HG03520 (cell line): Measurements from ENCODE around the gene DOCK9.

ENCODE experiments used
- ATAC-seq: cut with Tn5 transposase; IDR thresholded peaks from one replicate; pipeline ENCODE4 v1.9.1; 2021; ENCODE audit warnings: mild to moderate bottlenecking, moderate library complexity; ENCODE audit not compliant: unreplicated experiment

Gene DOCK9

DNA sequence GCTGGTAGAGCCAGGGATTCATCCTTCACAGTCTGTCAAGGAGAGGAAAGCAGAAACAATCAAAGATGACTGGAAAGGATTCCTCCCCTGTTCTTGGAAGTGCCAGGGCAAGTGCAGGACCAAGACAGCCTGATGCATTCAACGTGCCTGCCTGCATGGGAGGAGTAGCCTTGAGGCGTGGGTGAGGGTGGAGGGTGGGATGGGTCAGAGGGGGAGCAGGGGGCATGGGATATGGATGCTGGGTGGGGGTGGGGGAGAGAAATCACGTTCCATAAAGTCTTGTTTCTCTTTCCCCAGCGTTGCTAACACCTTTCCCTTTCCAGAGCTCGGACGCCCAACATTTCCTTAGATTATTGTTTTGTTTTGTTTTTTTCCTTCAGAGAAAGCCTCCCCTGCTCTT lies 117.4 kb downstream of the DOCK9 start:
- no peak for ATAC-seq

DNA sequence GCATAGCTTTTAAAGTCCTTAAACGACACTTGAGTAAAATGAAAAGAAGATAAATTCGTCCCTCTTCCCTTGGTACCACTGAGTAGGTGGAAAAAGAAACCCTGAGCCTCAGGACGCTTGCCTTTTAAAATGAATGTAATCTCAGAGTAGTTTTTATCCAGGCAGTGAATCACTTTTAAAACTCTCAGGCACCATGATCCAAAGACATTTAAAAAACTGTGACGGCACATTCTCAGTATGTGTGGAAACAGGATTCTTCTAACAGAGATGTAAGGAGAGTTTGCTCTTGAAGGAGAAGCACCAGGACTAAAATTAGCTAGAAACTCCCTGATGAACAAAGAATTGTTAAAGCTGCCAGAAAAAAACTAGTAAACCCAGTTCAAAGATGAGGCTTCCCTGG lies 119.7 kb downstream of the DOCK9 start:
- ATAC-seq, result no peak

DNA sequence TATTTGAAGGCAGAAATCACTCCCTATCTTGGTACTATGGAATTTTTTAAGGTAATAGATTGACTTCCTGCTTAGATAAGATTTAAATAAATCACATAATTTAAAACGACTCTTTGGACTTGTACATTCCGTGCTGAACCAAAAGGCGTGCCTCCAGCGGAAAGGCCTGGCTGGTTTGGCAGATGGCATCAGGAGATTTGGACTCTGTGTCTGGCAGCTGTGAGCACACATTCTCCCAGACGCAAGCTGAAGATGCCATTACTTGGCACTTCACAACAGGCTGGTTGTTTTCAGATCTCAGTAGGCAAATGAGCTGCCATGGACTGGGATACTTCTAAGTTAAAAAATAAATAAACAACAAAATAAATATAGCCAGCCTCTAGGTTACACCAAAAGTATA lies 120.9 kb downstream of the DOCK9 start:
- no peak for ATAC-seq

DNA sequence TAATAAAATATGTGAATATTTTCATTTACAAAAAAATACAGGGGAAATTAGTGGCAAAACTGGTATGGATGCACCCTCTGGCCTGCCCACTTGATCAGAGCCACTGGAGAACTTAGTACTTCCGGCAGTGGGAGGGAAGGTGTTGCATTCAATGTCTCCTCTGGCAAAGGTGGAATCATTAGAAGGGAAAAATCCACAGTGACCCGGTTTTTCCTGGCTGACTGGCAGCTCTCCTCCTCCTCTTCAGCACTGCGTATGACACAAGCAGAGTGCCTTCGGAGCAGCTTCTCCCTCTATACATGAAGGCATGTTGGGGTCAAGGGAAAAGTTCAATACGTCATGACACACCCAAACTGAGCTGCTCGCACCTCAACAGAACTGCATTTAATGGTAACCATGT lies 123.4 kb downstream of the DOCK9 start:
- ATAC-seq, result no peak

DNA sequence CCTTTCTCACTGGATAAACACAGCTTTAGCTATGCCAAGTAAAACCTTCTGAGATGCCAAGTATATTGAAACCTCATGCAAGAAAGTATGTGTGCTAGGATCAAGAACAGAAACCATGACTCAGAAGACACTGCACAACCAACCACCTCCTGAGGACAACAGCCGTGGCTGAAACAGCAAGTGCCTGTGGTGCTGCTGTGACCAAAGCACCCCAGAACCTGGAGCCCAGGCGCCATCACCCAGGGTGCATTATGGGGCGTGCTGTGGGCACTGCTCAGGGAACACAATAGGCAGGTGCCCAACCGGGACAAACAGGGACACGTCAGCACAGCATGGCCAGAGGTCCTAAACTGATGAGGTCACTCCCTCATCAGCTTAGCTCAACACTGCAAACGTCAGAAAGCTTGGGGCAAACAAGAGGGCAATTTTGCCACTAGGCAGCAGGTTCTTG lies 124.1 kb downstream of the DOCK9 start:
- ATAC-seq, result peak; percentile 99

DNA sequence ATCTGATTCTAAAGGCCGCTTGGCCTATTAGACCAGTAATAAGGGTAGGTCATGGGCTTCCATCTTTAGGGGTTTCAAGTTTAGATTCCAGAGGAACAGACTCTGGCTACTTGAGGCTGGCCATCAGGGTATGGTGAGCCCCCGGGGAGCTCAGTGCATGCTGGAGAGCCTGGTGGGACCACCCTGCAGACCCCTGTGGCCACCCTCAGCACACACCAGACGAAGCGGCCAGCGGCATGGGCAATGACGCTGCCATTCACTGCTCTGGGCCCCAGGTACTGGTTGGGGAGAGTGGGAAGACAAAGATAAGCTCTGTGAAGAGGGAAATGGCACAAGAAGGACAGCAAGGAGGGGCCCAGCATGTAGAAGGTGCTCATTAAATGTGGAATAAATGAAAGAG lies 126.6 kb downstream of the DOCK9 start:
- no peak for ATAC-seq

DNA sequence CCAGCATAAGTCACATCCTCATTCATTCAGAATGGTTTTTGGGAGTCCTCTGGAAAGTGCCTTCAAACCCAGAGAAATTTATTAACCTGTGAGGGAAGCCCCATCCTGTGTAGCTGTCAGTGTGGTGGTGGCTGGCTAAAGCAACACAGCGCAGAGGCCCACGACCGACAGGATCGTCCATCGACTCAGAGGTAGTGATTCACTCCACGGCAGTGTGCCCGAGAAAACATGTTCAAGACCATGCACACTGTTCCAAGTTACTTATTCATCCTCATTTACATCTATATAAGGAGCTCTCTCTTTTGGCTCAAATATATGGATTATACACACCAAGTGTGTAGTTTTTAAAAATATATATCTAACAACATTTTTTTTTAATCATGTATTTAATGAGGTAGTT lies 129.1 kb downstream of the DOCK9 start:
- no peak for ATAC-seq

DNA sequence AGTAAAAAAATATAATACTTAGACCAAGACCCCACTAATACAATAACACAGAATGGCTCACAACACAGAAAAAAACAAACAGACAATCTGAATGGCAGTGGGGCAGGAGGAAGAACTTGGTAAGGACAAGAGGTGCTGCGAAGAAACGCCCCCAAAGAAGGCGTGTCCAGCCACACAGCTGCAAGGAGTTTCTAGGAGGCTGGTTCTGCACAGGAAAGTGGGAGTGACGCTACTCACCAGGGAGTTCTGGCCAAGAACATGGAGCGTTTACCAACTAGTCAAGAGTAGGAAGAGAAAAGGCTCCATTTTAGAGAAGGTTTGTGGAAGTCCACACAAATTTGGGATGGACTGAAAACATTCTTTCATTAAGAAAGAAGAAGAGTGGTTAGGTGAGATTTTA lies 130.1 kb downstream of the DOCK9 start:
- ATAC-seq, result no peak

DNA sequence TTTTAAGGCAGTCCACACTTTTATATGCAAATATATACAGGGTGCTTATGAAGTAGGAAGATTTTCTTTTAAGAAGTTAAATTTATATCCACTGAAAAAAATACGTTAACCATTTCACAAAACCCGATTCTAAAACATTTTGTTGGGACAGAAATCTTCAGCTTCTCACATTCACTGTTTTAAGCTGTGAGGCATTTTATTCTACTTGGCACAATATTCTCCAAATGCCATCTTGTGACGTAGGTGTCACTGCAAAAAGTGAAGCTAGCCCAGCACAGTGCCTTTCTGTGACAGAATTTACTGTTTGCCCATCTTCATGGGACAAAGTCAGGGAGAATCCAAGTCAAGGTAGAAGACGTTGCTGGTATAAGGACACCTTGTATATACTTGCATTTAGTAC lies 130.9 kb downstream of the DOCK9 start:
- no peak for ATAC-seq

DNA sequence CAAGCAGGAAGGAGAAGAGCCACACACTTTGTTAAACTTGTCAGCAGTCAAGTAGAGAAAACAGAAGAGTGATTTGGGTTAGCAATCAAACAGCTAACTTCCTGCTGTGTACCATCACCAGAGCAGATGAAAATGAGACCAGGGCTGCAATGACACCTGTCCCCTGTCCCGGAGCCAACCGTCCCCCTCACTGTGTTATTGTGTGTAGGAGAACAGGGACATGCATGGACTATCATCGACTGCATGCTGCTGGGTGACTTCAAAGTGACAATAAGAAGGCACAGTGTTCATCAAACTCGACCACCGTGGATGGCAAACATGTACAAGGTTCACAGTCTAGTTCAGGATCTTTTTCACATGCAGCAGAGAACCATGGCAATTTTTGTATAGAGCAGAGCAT lies 131.3 kb downstream of the DOCK9 start:
- no peak for ATAC-seq

DNA sequence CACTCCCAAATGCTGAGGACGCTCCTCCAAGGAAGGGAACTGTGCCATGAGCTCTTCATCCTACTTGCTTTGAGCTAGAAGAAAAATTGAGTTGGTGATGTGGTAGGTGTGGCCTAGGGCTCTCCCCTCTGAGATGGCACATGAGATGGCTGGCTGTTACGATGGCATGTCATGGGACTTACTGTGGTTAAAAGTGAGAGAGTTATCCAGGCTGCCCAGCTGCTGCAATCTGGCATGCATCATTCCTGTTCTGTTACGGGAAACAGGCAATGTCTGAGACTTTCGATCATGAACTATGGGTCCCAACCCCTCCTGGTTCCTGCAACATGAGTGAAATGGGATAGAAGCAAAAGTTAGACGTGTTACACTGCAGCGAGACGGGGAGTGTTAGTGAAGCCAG lies 132.1 kb downstream of the DOCK9 start:
- no peak for ATAC-seq

DNA sequence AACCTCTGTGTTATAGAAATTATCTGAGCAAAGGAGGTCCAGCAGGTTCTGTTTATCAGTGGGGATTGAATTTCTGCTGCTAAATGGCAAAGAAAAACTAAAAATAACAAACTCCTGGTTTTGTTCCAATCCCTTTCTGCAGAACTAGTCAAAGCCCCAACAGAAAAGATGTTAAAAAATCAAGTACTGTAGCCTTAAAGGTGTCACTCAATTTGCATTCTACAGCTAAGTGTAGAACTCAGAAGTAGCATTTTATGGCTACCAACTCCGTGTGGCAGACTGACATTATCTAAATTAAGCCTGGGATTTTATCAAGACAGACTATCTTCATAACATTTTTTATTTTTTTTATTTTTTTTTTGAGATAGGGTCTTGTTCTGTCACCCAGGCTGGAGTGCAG lies 133.8 kb downstream of the DOCK9 start:
- no peak for ATAC-seq

DNA sequence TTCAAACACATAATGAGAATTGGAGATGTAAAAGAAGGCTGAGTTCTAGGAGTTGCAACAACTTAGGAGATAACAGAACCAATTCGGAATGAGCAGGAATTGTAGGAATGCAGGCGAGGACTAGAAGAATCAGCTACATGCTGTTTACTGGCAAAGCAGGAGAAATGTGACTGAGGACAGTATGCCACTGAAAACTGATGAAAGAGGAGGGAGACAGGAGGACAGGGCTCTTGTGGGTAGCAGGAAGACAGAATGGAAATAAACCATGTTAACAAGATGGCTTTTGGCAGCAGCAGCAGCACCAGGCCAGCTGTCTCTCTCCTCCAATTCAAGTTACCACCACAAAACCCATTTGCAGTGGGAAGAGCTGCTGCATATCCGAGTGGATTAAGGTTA lies 134.4 kb downstream of the DOCK9 start:
- no peak for ATAC-seq

DNA sequence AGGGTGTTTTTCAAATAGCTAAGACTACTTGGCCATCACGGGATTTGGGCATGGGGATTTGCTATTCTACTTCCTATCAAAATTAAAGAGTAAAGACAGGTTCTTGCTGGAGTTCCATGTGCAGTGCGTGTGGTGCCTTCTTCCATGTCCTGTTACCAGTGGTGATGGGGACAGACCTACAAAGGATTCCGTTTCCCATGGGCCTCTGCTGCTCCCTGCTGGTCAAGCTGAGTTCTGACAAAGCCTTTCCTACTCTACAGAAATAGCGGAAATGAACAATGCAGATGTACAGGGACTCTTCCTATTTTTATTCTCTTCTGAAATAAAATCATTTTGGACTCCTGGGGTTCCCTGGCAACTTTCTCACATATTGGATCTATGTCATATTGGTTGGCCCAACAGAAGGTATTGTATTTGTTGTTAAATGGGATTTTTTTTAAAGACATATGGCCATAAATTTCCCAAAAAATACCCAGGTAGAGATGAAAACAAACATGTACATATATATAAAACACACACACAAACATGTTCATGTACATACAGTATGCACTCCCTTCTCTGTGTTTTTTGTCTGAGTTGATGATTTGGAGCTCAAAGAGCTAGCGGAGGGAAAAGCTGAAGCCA lies 134.9 kb downstream of the DOCK9 start:
- peak; percentile 79 for ATAC-seq

DNA sequence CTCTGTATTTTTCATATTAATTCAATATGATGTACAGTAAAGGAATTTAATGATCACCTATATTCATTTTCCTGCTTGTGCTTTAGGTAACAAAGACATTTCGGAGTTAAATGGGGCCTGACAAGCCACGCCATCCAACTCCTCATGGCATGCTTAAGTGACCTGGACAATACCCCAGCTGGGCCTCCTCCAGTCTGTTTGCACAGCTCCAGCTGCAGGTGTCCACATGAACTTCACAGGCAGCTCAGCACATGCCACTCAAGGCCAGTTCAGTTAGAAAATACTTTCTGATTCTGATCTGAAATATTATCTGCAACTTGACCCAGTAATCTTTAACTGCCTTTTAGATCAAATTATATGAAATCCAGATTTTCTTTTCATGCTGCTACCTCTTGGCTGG lies 135.8 kb downstream of the DOCK9 start:
- ATAC-seq, result no peak

DNA sequence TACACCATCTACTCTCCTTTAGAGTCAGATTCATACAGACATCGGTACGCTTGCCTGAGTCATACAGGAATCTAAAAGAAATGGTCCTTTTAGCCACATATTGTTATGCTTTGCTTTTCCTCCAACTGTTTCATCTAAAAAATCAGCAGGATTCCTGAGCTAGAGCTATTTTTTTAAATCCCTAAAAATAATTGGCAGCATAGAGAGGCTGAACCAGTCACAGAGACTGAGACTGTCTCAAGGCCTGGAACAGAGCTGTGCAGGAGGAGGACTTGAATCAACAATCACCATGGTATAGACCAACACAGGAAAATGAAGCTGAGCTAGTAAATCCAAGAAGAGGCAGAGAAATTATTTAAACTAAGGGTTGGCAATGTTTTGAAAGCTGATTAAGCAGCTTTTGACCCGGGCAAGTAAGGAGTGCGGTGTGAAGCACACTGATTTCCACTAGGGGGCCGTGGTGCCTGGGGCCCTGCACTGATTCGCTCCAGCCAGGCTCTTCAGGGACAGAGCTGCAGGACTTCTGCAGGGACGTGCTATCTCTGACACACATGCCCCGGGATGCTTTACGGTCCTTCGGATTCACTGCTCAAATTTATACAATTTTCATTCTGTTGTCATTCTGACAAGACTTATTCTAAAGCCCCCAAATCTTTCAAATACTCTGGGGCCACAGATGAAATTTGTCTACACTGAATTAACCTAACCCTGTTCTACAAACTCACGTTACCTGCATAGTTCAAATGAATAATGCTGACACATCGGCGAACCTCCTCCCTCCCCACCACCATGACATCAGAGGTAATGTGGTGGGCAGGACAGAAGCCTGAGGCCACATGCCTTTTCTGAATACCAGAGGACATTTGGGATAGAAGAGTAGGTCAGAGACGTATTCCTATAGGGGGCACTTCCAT lies 137.8 kb downstream of the DOCK9 start:
- ATAC-seq, result peak; percentile 89

DNA sequence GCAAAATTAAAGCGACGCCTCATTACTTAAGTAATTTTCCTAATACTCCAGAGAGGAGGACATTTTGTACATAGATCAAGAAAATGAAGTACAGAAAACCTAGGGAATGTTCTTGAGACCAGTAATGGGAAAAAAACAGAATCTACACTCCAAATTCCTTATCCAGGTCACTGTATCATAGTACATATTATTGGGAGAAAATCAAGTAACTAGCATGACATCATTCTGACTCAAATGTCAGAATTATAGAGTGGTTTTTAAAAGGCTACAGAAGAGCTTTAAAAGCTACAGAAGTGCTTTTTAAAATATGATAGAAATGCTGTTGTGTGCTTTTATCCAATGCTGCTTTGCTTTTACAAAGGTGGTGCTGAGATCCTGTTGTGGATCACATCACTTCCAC lies 139.1 kb downstream of the DOCK9 start:
- no peak for ATAC-seq

DNA sequence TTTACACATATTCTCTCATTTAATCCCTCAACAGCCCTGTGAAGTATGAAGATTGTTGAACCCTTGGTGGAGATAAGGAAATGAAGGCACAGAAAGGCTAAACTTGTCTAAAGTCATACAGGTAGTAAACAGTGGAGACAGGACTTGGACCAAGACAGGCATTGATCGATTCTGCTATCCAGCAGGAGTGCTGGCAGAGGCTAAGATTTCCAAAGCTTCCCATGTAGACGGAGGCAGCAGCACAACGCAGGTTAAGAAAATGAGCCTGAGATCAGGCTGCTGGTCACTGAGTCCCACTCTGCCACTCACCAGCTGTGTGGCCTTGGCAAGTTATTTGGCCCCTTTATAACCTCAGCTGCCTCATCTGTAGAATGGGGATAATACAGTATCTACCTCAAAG lies 140.0 kb downstream of the DOCK9 start:
- no peak for ATAC-seq

DNA sequence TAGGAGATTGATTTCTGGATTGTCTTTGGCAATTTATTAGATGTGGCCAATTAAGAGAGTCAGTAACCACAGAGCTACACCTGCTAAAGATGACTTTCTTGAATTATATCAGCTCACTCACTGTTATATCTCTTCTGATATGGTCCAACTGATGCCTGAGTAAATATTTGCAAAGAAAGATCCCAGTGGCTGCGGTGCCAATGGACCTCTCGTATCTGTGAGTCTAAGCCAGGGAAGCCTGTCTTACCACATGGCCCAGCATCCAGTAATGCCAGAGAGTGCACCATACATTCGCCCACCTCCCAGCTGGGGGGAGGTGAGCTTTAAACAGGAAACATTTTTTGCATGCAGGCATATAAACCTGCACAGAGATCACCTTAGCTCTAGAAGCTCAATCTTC lies 142.7 kb downstream of the DOCK9 start:
- no peak for ATAC-seq

DNA sequence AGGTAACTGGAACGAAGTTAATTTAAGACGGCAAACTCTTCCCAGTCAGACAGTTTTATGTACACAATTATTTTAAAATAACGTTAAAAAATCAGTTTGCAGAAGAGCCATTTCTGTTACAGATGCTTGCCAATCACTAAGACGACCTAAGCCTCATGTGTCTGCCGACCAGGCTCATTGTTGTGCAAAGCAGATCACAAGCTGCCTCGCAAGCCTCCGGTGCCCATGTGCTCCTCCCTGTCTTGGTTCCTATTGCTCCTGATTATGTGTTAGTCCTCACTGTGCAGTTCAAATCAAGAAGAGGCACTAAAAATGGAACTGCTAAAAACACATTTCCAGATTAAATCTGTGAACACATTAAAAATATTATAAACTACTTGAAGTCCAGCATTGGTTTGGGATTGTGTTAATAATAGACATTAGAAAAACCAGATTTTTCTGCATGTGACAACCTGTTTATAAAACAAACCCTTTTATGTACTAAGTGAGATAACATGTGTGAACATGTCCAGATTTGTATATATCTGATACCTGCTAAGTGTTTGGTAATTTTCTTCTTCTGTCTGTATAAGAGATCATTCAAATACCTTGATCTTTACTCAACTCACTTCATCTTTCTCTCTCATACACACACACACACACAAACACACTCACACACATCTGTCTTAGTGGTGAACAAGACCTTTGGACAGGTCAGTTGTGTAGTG lies 143.5 kb downstream of the DOCK9 start:
- ATAC-seq, result no peak

DNA sequence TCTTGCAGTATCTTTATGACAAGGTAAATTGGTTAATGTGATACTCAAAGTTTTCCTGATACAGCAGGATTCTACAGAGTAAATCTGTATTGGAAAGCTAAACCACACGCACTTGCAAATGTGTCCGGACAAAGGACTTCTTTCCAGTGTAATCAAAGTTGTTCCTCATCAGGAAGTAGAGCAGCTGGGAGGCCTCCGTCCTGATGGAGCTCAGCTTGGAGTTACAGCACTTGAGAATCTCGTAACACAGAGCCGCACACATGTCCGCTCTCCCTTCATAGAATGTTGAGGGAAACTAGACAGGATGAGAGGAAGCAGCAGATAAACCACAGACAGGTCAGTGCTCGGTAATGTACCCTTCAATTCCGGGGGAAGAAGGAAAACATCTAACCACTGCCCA lies 146.6 kb downstream of the DOCK9 start:
- ATAC-seq, result no peak

DNA sequence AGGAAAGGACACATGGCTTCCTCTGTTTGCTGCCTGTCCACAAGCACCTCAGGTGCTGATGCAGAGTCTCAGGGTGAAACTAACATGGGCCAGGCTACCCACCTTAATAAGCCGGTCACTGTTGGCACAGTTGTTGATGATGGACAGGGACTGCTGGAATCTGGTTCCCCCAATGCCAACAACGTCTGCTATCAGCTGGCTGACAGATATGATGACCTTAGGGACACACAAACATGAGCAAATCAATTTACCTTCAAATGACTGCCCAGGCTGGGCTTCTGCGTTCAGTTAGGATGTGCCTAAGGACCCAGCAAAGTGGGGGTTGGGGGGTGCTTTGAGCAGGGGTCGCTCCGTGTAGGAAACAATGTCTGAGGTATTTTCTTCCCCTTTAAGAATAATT lies 148.3 kb downstream of the DOCK9 start:
- no peak for ATAC-seq
